MM.1S (cell line): ENCODE results near the gene PDIA4.

Source experiments
- EZH2 ChIP-seq: fragments of 300-600 bp; sonication (generic); optimal IDR thresholded peaks from 2 replicates; pipeline ENCODE3; 2017; ENCODE audit warnings: low read depth, mild to moderate bottlenecking, antibody characterized with exemption, low read length, mixed read lengths
- EZH2phosphoT487 ChIP-seq: fragments of 300-600 bp; sonication (generic); IDR thresholded peaks from 2 replicates; pipeline ENCODE4 v1.6.1; 2018; ENCODE audit warnings: antibody characterized with exemption, low read length
- TF ChIP-seq, protein P1 (sequence below): fragments of 300-600 bp; sonication (generic); IDR thresholded peaks from 2 replicates; pipeline ENCODE4 v1.5.1; 2016; ENCODE audit warnings: antibody characterized with exemption, low read length, mixed read lengths

DNA sequence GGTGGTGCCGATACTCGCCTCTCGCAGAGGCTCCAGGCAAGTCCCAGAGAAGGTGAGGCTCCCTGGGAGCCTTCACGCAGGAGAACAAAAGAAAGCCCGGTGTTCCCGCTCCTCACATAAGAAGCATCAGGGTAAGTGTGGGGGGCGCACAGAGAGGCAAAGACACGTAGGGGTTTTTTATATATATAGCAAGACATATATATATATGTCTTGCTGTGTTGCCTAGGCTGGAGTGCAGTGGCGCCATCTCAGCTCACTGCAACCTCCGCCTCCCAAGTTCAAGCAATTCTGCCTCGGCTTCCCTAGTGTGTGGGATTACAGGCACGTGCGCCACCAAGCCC, 61.3 kb downstream of the PDIA4 start:
- TF ChIP-seq, protein P1, sequence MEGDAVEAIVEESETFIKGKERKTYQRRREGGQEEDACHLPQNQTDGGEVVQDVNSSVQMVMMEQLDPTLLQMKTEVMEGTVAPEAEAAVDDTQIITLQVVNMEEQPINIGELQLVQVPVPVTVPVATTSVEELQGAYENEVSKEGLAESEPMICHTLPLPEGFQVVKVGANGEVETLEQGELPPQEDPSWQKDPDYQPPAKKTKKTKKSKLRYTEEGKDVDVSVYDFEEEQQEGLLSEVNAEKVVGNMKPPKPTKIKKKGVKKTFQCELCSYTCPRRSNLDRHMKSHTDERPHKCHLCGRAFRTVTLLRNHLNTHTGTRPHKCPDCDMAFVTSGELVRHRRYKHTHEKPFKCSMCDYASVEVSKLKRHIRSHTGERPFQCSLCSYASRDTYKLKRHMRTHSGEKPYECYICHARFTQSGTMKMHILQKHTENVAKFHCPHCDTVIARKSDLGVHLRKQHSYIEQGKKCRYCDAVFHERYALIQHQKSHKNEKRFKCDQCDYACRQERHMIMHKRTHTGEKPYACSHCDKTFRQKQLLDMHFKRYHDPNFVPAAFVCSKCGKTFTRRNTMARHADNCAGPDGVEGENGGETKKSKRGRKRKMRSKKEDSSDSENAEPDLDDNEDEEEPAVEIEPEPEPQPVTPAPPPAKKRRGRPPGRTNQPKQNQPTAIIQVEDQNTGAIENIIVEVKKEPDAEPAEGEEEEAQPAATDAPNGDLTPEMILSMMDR = no peak
- TF ChIP-seq EZH2 (no peak), EZH2phosphoT487 (no peak)
